Measurements from ENCODE around the gene MYRF.

MYRF gene

GRCh38 chr11:61797263-61797944 is 45.0 kb downstream of the MYRF start:
- H3K27ac ChIP-seq: no peak overlapping the region
- TF ChIP-seq CTCF (conservative IDR thresholded peaks at IDR 0.05; ENCODE audit: low read depth): peak; percentile 81
- peak; percentile 62 for DNase-seq (ENCODE audit: low spot score)
- ChIA-PET CTCF (interaction anchor here (0.6 to 3.0 kb wide), 22 partner anchors 9 to 770 kb away, joined by 3 to 17 read pairs (median 3); no protein-coding TSS in a partner anchor), POLR2A (ENCODE audit: low non-redundant PET) (no interaction called here)

- POLR2A ChIA-PET (ENCODE audit: low non-redundant PET): interaction anchor here (1.2 kb wide), 1 partner anchor 15 kb away, joined by 17 read pairs; no protein-coding TSS in a partner anchor
- CTCF ChIA-PET: interaction anchor here (1.4 kb wide), 1 partner anchor 282 kb away, joined by 4 read pairs; no protein-coding TSS in a partner anchor
- peak overlapping the region; percentile 17 for H3K27ac ChIP-seq
- no peak for DNase-seq (ENCODE audit: low spot score)
- TF ChIP-seq CTCF (conservative IDR thresholded peaks at IDR 0.05; ENCODE audit: low read depth): no peak
Observed at GRCh38 chr11:61799665-61800284, 47.3 kb downstream of the MYRF start.

GRCh38 chr11:61800331-61801281 is 48.2 kb downstream of the MYRF start:
- POLR2A ChIA-PET (ENCODE audit: low non-redundant PET): no interaction called here

GRCh38 chr11:61802605-61803004 is 50.2 kb downstream of the MYRF start:
- CTCF ChIA-PET: interaction anchor here (0.6 to 1.3 kb wide), 4 partner anchors 13 to 152 kb away, joined by 3 to 6 read pairs (median 4); no protein-coding TSS in a partner anchor
- POLR2A ChIA-PET (ENCODE audit: low non-redundant PET): no interaction called here
- no peak for TF ChIP-seq CTCF (conservative IDR thresholded peaks at IDR 0.05; ENCODE audit: low read depth)
- no peak for DNase-seq (ENCODE audit: low spot score)
- peak overlapping the region; percentile 49 for H3K27ac ChIP-seq

More at GRCh38 chr11:61800331-61801281, 48.2 kb downstream of the MYRF start:
- DNase-seq (ENCODE audit: low spot score): no peak
- TF ChIP-seq CTCF (conservative IDR thresholded peaks at IDR 0.05; ENCODE audit: low read depth): no peak
- CTCF ChIA-PET: interaction anchor here (0.7 kb wide), 1 partner anchor 18 kb away, joined by 3 read pairs; no protein-coding TSS in a partner anchor
- H3K27ac ChIP-seq: peak overlapping the region; percentile 17

GRCh38 chr11:61803889-61804647 is 51.6 kb downstream of the MYRF start:
- POLR2A ChIA-PET (ENCODE audit: low non-redundant PET): no interaction called here
- CTCF ChIA-PET: no interaction called here
- peak overlapping the region; percentile 14; the same call in 1 of the 2 replicates for H3K27ac ChIP-seq
- TF ChIP-seq CTCF (conservative IDR thresholded peaks at IDR 0.05; ENCODE audit: low read depth): no peak
- DNase-seq (ENCODE audit: low spot score): no peak

All from RWPE1 (cell line).